HepG2 (cell line): Measurements from ENCODE around the gene COBL. TPM values are rescaled to one million over a fixed set of nuclear protein-coding genes. Genes with fewer than 3 reads are reported as not detected.

Experiments used
- ARID2 ChIP-seq: sonication (generic); formaldehyde crosslinking; IDR thresholded peaks from 2 replicates; pipeline ENCODE4 v1.8.1; 2022; ENCODE audit warnings: mild to moderate bottlenecking, missing genetic modification reagents, borderline replicate concordance
- ATF7-NPFF ChIP-seq: sonication (generic); formaldehyde crosslinking; IDR thresholded peaks from 2 replicates; pipeline ENCODE4 v1.8.1; 2023; ENCODE audit warnings: mild to moderate bottlenecking, low read depth, missing genetic modification reagents, moderate library complexity
- CENPX ChIP-seq: sonication (generic); formaldehyde crosslinking; IDR thresholded peaks from 2 replicates; pipeline ENCODE4 v1.9.0; 2021; ENCODE audit warnings: mild to moderate bottlenecking, missing genetic modification reagents, moderate library complexity
- CREBL2 ChIP-seq: sonication (generic); formaldehyde crosslinking; IDR thresholded peaks from 2 replicates; pipeline ENCODE4 v1.8.1; 2023; ENCODE audit warnings: missing genetic modification reagents, mild to moderate bottlenecking, borderline replicate concordance
- FLYWCH1 ChIP-seq: sonication (generic); formaldehyde crosslinking; IDR thresholded peaks from 2 replicates; pipeline ENCODE4 v1.8.1; 2023; ENCODE audit warnings: mild to moderate bottlenecking, missing genetic modification reagents
- HNRNPLL ChIP-seq: fragments of 200-400 bp; formaldehyde crosslinking; IDR thresholded peaks from 2 replicates; pipeline ENCODE4 v1.6.1; 2017; ENCODE audit warnings: mild to moderate bottlenecking, low read depth, low read length; ENCODE audit not compliant: poor library complexity, severe bottlenecking
- MLX ChIP-seq: IDR thresholded peaks from 2 replicates; pipeline ENCODE4 v1.6.1; 2016
- ONECUT2 ChIP-seq: sonication (generic); formaldehyde crosslinking; IDR thresholded peaks from 2 replicates; pipeline ENCODE4 v1.4.0; 2020; ENCODE audit warnings: missing genetic modification reagents
- PRDM10 ChIP-seq: sonication (generic); formaldehyde crosslinking; IDR thresholded peaks from 2 replicates; pipeline ENCODE4 v1.4.0; 2020; ENCODE audit warnings: low read depth, missing genetic modification reagents
- SCMH1 ChIP-seq: sonication (generic); formaldehyde crosslinking; IDR thresholded peaks from 2 replicates; pipeline ENCODE4 v1.9.0; 2021; ENCODE audit warnings: missing genetic modification reagents, mild to moderate bottlenecking, borderline replicate concordance
- SNAPC5 ChIP-seq: sonication (generic); formaldehyde crosslinking; IDR thresholded peaks from 2 replicates; pipeline ENCODE4 v1.8.1; 2023; ENCODE audit warnings: mild to moderate bottlenecking, missing genetic modification reagents, borderline replicate concordance
- SRY ChIP-seq: sonication (generic); formaldehyde crosslinking; IDR thresholded peaks from 2 replicates; pipeline ENCODE4 v1.8.0; 2022; ENCODE audit warnings: mild to moderate bottlenecking, missing genetic modification reagents
- ZHX1 ChIP-seq: sonication (generic); formaldehyde crosslinking; IDR thresholded peaks from 2 replicates; pipeline ENCODE4 v1.8.1; 2022; ENCODE audit warnings: low read depth, mild to moderate bottlenecking, missing genetic modification reagents
- ZNF678 ChIP-seq: sonication (generic); formaldehyde crosslinking; IDR thresholded peaks from 2 replicates; pipeline ENCODE4 v1.4.0; 2020; ENCODE audit warnings: mild to moderate bottlenecking, missing genetic modification reagents
- ZNF687 ChIP-seq: sonication (generic); formaldehyde crosslinking; IDR thresholded peaks from 2 replicates; pipeline ENCODE4 v1.5.1; 2020; ENCODE audit warnings: mild to moderate bottlenecking, missing genetic modification reagents, moderate library complexity
- ZNF850 ChIP-seq: sonication (generic); formaldehyde crosslinking; conservative IDR thresholded peaks from 2 replicates; pipeline ENCODE4 v1.9.0; 2021; ENCODE audit warnings: mild to moderate bottlenecking, missing genetic modification reagents
- polyA plus RNA-seq, 8 experiments: library from polyadenylated mRNA; depleted of rRNA in 3 of 8; stranded (reverse) in 7 of 8; unstranded in 1 of 8; fragments of >200 nt; fragmentation: Illumina TruSeq in 4 of 8; extraction: Trizol in 4 of 8; gene quantifications; 2 replicates each; pipeline versions ENCODE4 v1.2.1 to v1.2.3, GENCODE V29; 2011 to 2016; ENCODE audit warnings: low read depth in 4 of 8, missing spikeins in 1 of 8, mixed read lengths in 1 of 8; ENCODE audit not compliant: insufficient read depth in 1 of 8
- total RNA-seq, 5 experiments: library from RNA; depleted of rRNA; stranded (reverse); fragments of >200 nt; fragmentation: Illumina TruSeq; extraction: Trizol; gene quantifications; 2 replicates each; pipeline ENCODE4 v1.2.3, GENCODE V29; 2016; ENCODE audit warnings: low read depth in 1 of 5

Gene COBL
- total and polyA plus RNA-seq, 2 of the 13 experiments (the other 11 are each of a cell fraction or from before 2014, with no cell fraction given) = 3.8 to 4.9 TPM

- no peak for TF ChIP-seq ZHX1 (CRISPR knock-in tag)
- TF ChIP-seq SNAPC5 = no peak
- no peak for TF ChIP-seq ARID2
- TF ChIP-seq ATF7-NPFF (CRISPR knock-in tag) = no peak
- TF ChIP-seq FLYWCH1 = no peak
- TF ChIP-seq ZNF850 = no peak
- no peak for TF ChIP-seq CENPX (CRISPR knock-in tag)
- TF ChIP-seq SCMH1 (CRISPR knock-in tag) = no peak
- TF ChIP-seq ZNF678 (CRISPR knock-in tag) = no peak
- TF ChIP-seq ZNF687 (CRISPR knock-in tag) = peak; percentile 78
- no peak for TF ChIP-seq ONECUT2
- no peak for TF ChIP-seq PRDM10
- no peak for TF ChIP-seq HNRNPLL
- TF ChIP-seq MLX = peak; percentile 99
- no peak for TF ChIP-seq SRY (CRISPR knock-in tag)
- TF ChIP-seq CREBL2 (CRISPR knock-in tag) = no peak
Measured at GRCh38 chr7:51265066-51265907, 51.3 kb downstream of the COBL start (continued).
